Measurements from ENCODE around the gene MLXIPL.
"Not testable (repeated sequence)": the region's sequence is repeated elsewhere in the genome, so short reads cannot be mapped to it uniquely, and the experiment has no call there.

MLXIPL gene

GRCh38 chr7:73595358-73595757, 29.0 kb downstream of the MLXIPL start:
- Histone ChIP-seq H3K36me3 (no peaks in the 10 kb centered on the region; the same call in 1 of the 2 replicates), H3K27ac (no peak overlapping the region), H3K9me3 (ENCODE audit: severe bottlenecking) (no peaks in the 10 kb centered on the region), H3K27me3 (ENCODE audit: insufficient read depth, low read depth, severe bottlenecking) (no peaks in the 10 kb centered on the region), H3K4me3 (ENCODE audit: low read depth, low read length) (no peak overlapping the region)
- DNase-seq, result no peak
- TF ChIP-seq CTCF (IDR thresholded peaks at IDR 0.05; ENCODE audit: low read depth, low read length), result no peak

GRCh38 chr7:73593207-73594045, 30.9 kb downstream of the MLXIPL start:
- Histone ChIP-seq H3K27me3 (ENCODE audit: insufficient read depth, low read depth, severe bottlenecking) (no peaks in the 10 kb centered on the region), H3K4me3 (ENCODE audit: low read depth, low read length) (no peak overlapping the region), H3K27ac (no peak overlapping the region), H3K9me3 (ENCODE audit: severe bottlenecking) (no peaks in the 10 kb centered on the region), H3K36me3 (no peaks in the 10 kb centered on the region; the same call in 1 of the 2 replicates)
- no peak for DNase-seq
- no peak for TF ChIP-seq CTCF (IDR thresholded peaks at IDR 0.05; ENCODE audit: low read depth, low read length)

- no peaks in the 10 kb centered on the region for H3K27me3 ChIP-seq (ENCODE audit: insufficient read depth, low read depth, severe bottlenecking)
- TF ChIP-seq CTCF (IDR thresholded peaks at IDR 0.05; ENCODE audit: low read depth, low read length), result no peak
- no peak for DNase-seq
- no peaks in the 10 kb centered on the region for H3K36me3 ChIP-seq
- no peaks in the 10 kb centered on the region for H3K9me3 ChIP-seq (ENCODE audit: severe bottlenecking)
- no peak overlapping the region for H3K27ac ChIP-seq
- no peak overlapping the region for H3K4me3 ChIP-seq (ENCODE audit: low read depth, low read length)
Observed at GRCh38 chr7:73586911-73587310, 37.4 kb downstream of the MLXIPL start.

- TF ChIP-seq CTCF (IDR thresholded peaks at IDR 0.05; ENCODE audit: low read depth, low read length), result no peak
- no peaks in the 10 kb centered on the region for H3K9me3 ChIP-seq (ENCODE audit: severe bottlenecking)
- DNase-seq, result no peak
- no peaks in the 10 kb centered on the region for H3K36me3 ChIP-seq
- H3K27me3 ChIP-seq (ENCODE audit: insufficient read depth, low read depth, severe bottlenecking), result no peaks in the 10 kb centered on the region
- H3K4me3 ChIP-seq (ENCODE audit: low read depth, low read length), result no peak overlapping the region
- no peak overlapping the region for H3K27ac ChIP-seq
Observed at GRCh38 chr7:73585196-73585595, 39.1 kb downstream of the MLXIPL start.

- Histone ChIP-seq H3K27ac (no peak overlapping the region), H3K27me3 (ENCODE audit: insufficient read depth, low read depth, severe bottlenecking) (no peaks in the 10 kb centered on the region), H3K9me3 (ENCODE audit: severe bottlenecking) (no peaks in the 10 kb centered on the region), H3K4me3 (ENCODE audit: low read depth, low read length) (no peak overlapping the region), H3K36me3 (peaks cover 4% of the 10 kb centered on the region; the same call in 1 of the 2 replicates)
- DNase-seq, result no peak
- TF ChIP-seq CTCF (IDR thresholded peaks at IDR 0.05; ENCODE audit: low read depth, low read length), result no peak
Observed at GRCh38 chr7:73582664-73583202, 41.6 kb downstream of the MLXIPL start.

- not testable (repeated sequence) for H3K36me3 ChIP-seq; DNase-seq; H3K9me3 ChIP-seq (ENCODE audit: severe bottlenecking); H3K27me3 ChIP-seq (ENCODE audit: insufficient read depth, low read depth, severe bottlenecking); H3K4me3 ChIP-seq (ENCODE audit: low read depth, low read length); H3K27ac ChIP-seq
Observed at GRCh38 chr7:73581006-73581405, 43.3 kb downstream of the MLXIPL start.

All from WERI-Rb-1 (cell line).